Vagina (tissue), 2 donors: Measurements from ENCODE around the gene MOCS2. TPM values are rescaled to one million over a fixed set of nuclear protein-coding genes. Genes with fewer than 3 reads are reported as not detected.

ENCODE experiments used
- DNase-seq, 2 donors: peaks; one replicate each; pipeline ENCODE4 v3.0.0-alpha.2; 2017; ENCODE audit errors: extremely low spot score in 2 of 2
- H3K27ac ChIP-seq: fragments of 200-600 bp; sonication (generic); one replicate; pipeline ENCODE4 v1.5.1; 2019
- H3K27me3 ChIP-seq: fragments of 200-600 bp; sonication (generic); one replicate; pipeline ENCODE4 v1.5.1; 2019
- H3K36me3 ChIP-seq, 2 donors: fragments of 200-600 bp; sonication (generic); one replicate each; pipeline ENCODE4 v1.5.1; 2017 to 2019
- H3K4me1 ChIP-seq: fragments of 200-600 bp; sonication (generic); one replicate; pipeline ENCODE4 v1.5.1; 2019
- H3K4me3 ChIP-seq, 2 donors: fragments of 200-600 bp; sonication (generic); 1 replicate in 1 of 2; 2 replicates in 1 of 2; pipeline ENCODE4 v1.5.1; 2016 to 2019
- H3K9me3 ChIP-seq: fragments of 200-600 bp; sonication (generic); one replicate; pipeline ENCODE4 v1.5.1; 2019
- CTCF ChIP-seq, 3 experiments: fragments of 450-650 bp in 2 of 3; fragments of 200-600 bp in 1 of 3; sonication (generic) in 1 of 3; IDR thresholded peaks; one replicate each; pipeline ENCODE4 v1.5.1; 2017 to 2019; ENCODE audit warnings: antibody characterized with exemption in 3 of 3, mild to moderate bottlenecking in 2 of 3, moderate library complexity in 2 of 3
- POLR2A ChIP-seq, 2 donors: fragments of 450-650 bp; IDR thresholded peaks; one replicate each; pipeline ENCODE4 v1.6.1; 2017; ENCODE audit warnings: antibody characterized with exemption in 2 of 2, mild to moderate bottlenecking in 2 of 2, moderate library complexity in 2 of 2
- POLR2AphosphoS5 ChIP-seq, 2 donors: sonication (generic); formaldehyde crosslinking; IDR thresholded peaks; one replicate each; pipeline ENCODE4 v1.9.0; 2017; ENCODE audit warnings: antibody characterized with exemption in 2 of 2, mild to moderate bottlenecking in 2 of 2, low read depth in 1 of 2; ENCODE audit not compliant: insufficient read depth in 1 of 2
- intact Hi-C: fragments of 100-400 bp; cut with DNase I; formaldehyde crosslinking; loops from one replicate; pipeline ENCODE4 v1.15.1; 2023
- total RNA-seq: library from RNA; depleted of rRNA; stranded (reverse); fragments of >200 nt; gene quantifications from one replicate; pipeline ENCODE4 v1.2.3, GENCODE V29; 2016

The MOCS2 gene
- total RNA-seq, 1 donor from 2014 or later = 33.1 TPM

GRCh38 chr5:53111139-53111538, 1.6 kb upstream of the MOCS2 start:
- Histone ChIP-seq H3K36me3 (no peaks in the 10 kb centered on the region), H3K27ac (no peak overlapping the region), H3K27me3 (no peaks in the 10 kb centered on the region), H3K9me3 (no peaks in the 10 kb centered on the region), H3K4me3 (no peak overlapping the region), H3K4me1 (peaks cover 16% of the 10 kb centered on the region)
- TF ChIP-seq POLR2AphosphoS5 (IDR thresholded peaks at IDR 0.05; ENCODE audit: insufficient read depth in 1 of 2, low read depth in 1 of 2) (no peak), CTCF (IDR thresholded peaks at IDR 0.05) (no peak), POLR2A (IDR thresholded peaks at IDR 0.05) (no peak)
- intact Hi-C loops = no loop called here
- no peak for DNase-seq

GRCh38 chr5:53110156-53110555, 599 bp upstream of the MOCS2 start:
- Histone ChIP-seq H3K4me1 (peaks cover 16% of the 10 kb centered on the region), H3K27ac (peak overlapping the region; percentile 75)
- intact Hi-C loops = no loop called here

GRCh38 chr5:53109056-53109442, 508 bp downstream of the MOCS2 start:
- H3K4me3 ChIP-seq = peak overlapping the region; percentile 58 to 83
- intact Hi-C loops = no loop called here
- peak in 1 of 2 donors; percentile 55 for TF ChIP-seq POLR2AphosphoS5 (IDR thresholded peaks at IDR 0.05; ENCODE audit: insufficient read depth in 1 of 2, low read depth in 1 of 2)
- no peak for TF ChIP-seq CTCF (IDR thresholded peaks at IDR 0.05)
- no peaks in the 10 kb centered on the region for H3K9me3 ChIP-seq
- DNase-seq = no peak
- no peaks in the 10 kb centered on the region for H3K36me3 ChIP-seq
- peaks cover 16% of the 10 kb centered on the region for H3K4me1 ChIP-seq
- H3K27ac ChIP-seq = peak overlapping the region; percentile 75
- H3K27me3 ChIP-seq = no peaks in the 10 kb centered on the region

More at GRCh38 chr5:53110156-53110555, 599 bp upstream of the MOCS2 start:
- Histone ChIP-seq H3K4me3 (peak overlapping the region; percentile 58 to 83), H3K27me3 (no peaks in the 10 kb centered on the region), H3K9me3 (no peaks in the 10 kb centered on the region), H3K36me3 (no peaks in the 10 kb centered on the region)
- DNase-seq = no peak
- TF ChIP-seq POLR2A (IDR thresholded peaks at IDR 0.05) = no peak
- no peak for TF ChIP-seq CTCF (IDR thresholded peaks at IDR 0.05)
- TF ChIP-seq POLR2AphosphoS5 (IDR thresholded peaks at IDR 0.05; ENCODE audit: insufficient read depth in 1 of 2, low read depth in 1 of 2) = no peak

GRCh38 chr5:53105611-53106300, 3.8 kb downstream of the MOCS2 start:
- Histone ChIP-seq H3K27me3 (no peaks in the 10 kb centered on the region), H3K4me1 (peaks cover 16% of the 10 kb centered on the region), H3K27ac (no peak overlapping the region), H3K36me3 (peaks cover 0 to 16% of the 10 kb centered on the region in 2 donors), H3K9me3 (no peaks in the 10 kb centered on the region), H3K4me3 (no peak overlapping the region)
- intact Hi-C loops = no loop called here
- no peak for DNase-seq
- no peak for TF ChIP-seq POLR2AphosphoS5 (IDR thresholded peaks at IDR 0.05; ENCODE audit: insufficient read depth in 1 of 2, low read depth in 1 of 2)
- no peak for TF ChIP-seq POLR2A (IDR thresholded peaks at IDR 0.05)
- TF ChIP-seq CTCF (IDR thresholded peaks at IDR 0.05) = no peak

- peaks cover 0 to 57% of the 10 kb centered on the region in 2 donors for H3K36me3 ChIP-seq
- intact Hi-C loops = no loop called here
Observed at GRCh38 chr5:53100606-53101005, 9.0 kb downstream of the MOCS2 start.

More at GRCh38 chr5:53100606-53101005, 9.0 kb downstream of the MOCS2 start:
- Histone ChIP-seq H3K27ac (no peak overlapping the region), H3K27me3 (no peaks in the 10 kb centered on the region), H3K4me1 (no peaks in the 10 kb centered on the region), H3K9me3 (no peaks in the 10 kb centered on the region), H3K4me3 (no peak overlapping the region)
- DNase-seq = no peak
- no peak for TF ChIP-seq CTCF (IDR thresholded peaks at IDR 0.05)
- TF ChIP-seq POLR2A (IDR thresholded peaks at IDR 0.05) = no peak
- no peak for TF ChIP-seq POLR2AphosphoS5 (IDR thresholded peaks at IDR 0.05; ENCODE audit: insufficient read depth in 1 of 2, low read depth in 1 of 2)
